Measurements from ENCODE around the gene SOWAHB. TPM values are rescaled to one million over a fixed set of nuclear protein-coding genes. Genes with fewer than 3 reads are reported as not detected.

The SOWAHB gene
- 0.29 TPM in 1 of 2 replicates, not detected in the other for total RNA-seq

GRCh38 chr4:76897536-76898384 is at the start of gene SOWAHB:
Gene SOWAHB, minus strand, starts transcription at chr4:76898144. Its CDS starts 295 bp downstream, at chr4:76897849.

Other genes starting within 250 kb of the SOWAHB start
- gene SEPTIN11, start 51.6 kb upstream of the SOWAHB start, total RNA-seq = 212 and 510 TPM in 2 replicates
- 127 and 194 TPM in 2 replicates for gene CCNI, start 177.8 kb upstream of the SOWAHB start, total RNA-seq